Measurements from ENCODE around the gene DACT2.
"Not testable (repeated sequence)": the region's sequence is repeated elsewhere in the genome, so short reads cannot be mapped to it uniquely, and the experiment has no call there.

DACT2 gene

GRCh38 chr6:168292826-168293225 lies 26.8 kb downstream of the DACT2 start:
- Histone ChIP-seq H3K36me3 (ENCODE audit: control insufficient read depth, insufficient read depth, low read length) (no peaks in the 10 kb centered on the region), H3K4me2 (ENCODE audit: low read length) (no peak overlapping the region), H3K4me1 (no peaks in the 10 kb centered on the region), H2AFZ (no peak overlapping the region), H3K79me2 (no peaks in the 10 kb centered on the region), H3K27ac (no peak overlapping the region), H3K9me3 (ENCODE audit: control insufficient read depth, low read length) (no peaks in the 10 kb centered on the region), H3K4me3 (ENCODE audit: low read depth, low read length) (no peak overlapping the region), H3K9ac (no peak overlapping the region), H3K27me3 (ENCODE audit: control insufficient read depth, insufficient read depth, low read length) (no peaks in the 10 kb centered on the region)
- TF ChIP-seq CTCF (IDR thresholded peaks at IDR 0.05): no peak

GRCh38 chr6:168291450-168291849 lies 28.1 kb downstream of the DACT2 start:
- H3K27me3 ChIP-seq (ENCODE audit: control insufficient read depth, insufficient read depth, low read length): no peaks in the 10 kb centered on the region
- H3K27ac ChIP-seq: no peak overlapping the region
- H3K4me1 ChIP-seq: no peaks in the 10 kb centered on the region
- no peak for TF ChIP-seq CTCF (IDR thresholded peaks at IDR 0.05)
- no peaks in the 10 kb centered on the region for H3K36me3 ChIP-seq (ENCODE audit: control insufficient read depth, insufficient read depth, low read length)
- no peak overlapping the region for H2AFZ ChIP-seq
- H3K4me3 ChIP-seq (ENCODE audit: low read depth, low read length): no peak overlapping the region
- no peaks in the 10 kb centered on the region for H3K9me3 ChIP-seq (ENCODE audit: control insufficient read depth, low read length)
- no peak overlapping the region for H3K9ac ChIP-seq
- no peak overlapping the region for H3K4me2 ChIP-seq (ENCODE audit: low read length)
- no peaks in the 10 kb centered on the region for H3K79me2 ChIP-seq

GRCh38 chr6:168290095-168290494 lies 29.5 kb downstream of the DACT2 start:
- Histone ChIP-seq H3K4me3 (ENCODE audit: low read depth, low read length) (no peak overlapping the region), H3K79me2 (no peaks in the 10 kb centered on the region), H3K4me2 (ENCODE audit: low read length) (no peak overlapping the region), H3K9ac (no peak overlapping the region), H3K27ac (no peak overlapping the region), H3K36me3 (ENCODE audit: control insufficient read depth, insufficient read depth, low read length) (no peaks in the 10 kb centered on the region), H2AFZ (no peak overlapping the region), H3K4me1 (no peaks in the 10 kb centered on the region), H3K27me3 (ENCODE audit: control insufficient read depth, insufficient read depth, low read length) (no peaks in the 10 kb centered on the region), H3K9me3 (ENCODE audit: control insufficient read depth, low read length) (no peaks in the 10 kb centered on the region)
- TF ChIP-seq CTCF (IDR thresholded peaks at IDR 0.05): no peak

GRCh38 chr6:168289571-168289962 lies 30.0 kb downstream of the DACT2 start:
- Histone ChIP-seq H3K4me2 (ENCODE audit: low read length) (no peak overlapping the region), H2AFZ (no peak overlapping the region), H3K9me3 (ENCODE audit: control insufficient read depth, low read length) (no peaks in the 10 kb centered on the region), H3K9ac (no peak overlapping the region), H3K27ac (no peak overlapping the region), H3K4me3 (ENCODE audit: low read depth, low read length) (no peak overlapping the region), H3K4me1 (no peaks in the 10 kb centered on the region), H3K27me3 (ENCODE audit: control insufficient read depth, insufficient read depth, low read length) (no peaks in the 10 kb centered on the region), H3K36me3 (ENCODE audit: control insufficient read depth, insufficient read depth, low read length) (no peaks in the 10 kb centered on the region), H3K79me2 (no peaks in the 10 kb centered on the region)
- TF ChIP-seq CTCF (IDR thresholded peaks at IDR 0.05): no peak

- no peaks in the 10 kb centered on the region for H3K79me2 ChIP-seq
- no peak overlapping the region for H3K4me2 ChIP-seq (ENCODE audit: low read length)
- H3K27me3 ChIP-seq (ENCODE audit: control insufficient read depth, insufficient read depth, low read length): no peaks in the 10 kb centered on the region
- no peak overlapping the region for H2AFZ ChIP-seq
- H3K9me3 ChIP-seq (ENCODE audit: control insufficient read depth, low read length): no peaks in the 10 kb centered on the region
- H3K27ac ChIP-seq: no peak overlapping the region
- H3K9ac ChIP-seq: no peak overlapping the region
- H3K36me3 ChIP-seq (ENCODE audit: control insufficient read depth, insufficient read depth, low read length): no peaks in the 10 kb centered on the region
- H3K4me3 ChIP-seq (ENCODE audit: low read depth, low read length): no peak overlapping the region
- TF ChIP-seq CTCF (IDR thresholded peaks at IDR 0.05): no peak
- H3K4me1 ChIP-seq: no peaks in the 10 kb centered on the region
Measured at GRCh38 chr6:168288781-168289570, 30.6 kb downstream of the DACT2 start.

- not testable (repeated sequence) for H3K36me3 ChIP-seq (ENCODE audit: control insufficient read depth, insufficient read depth, low read length); H3K79me2 ChIP-seq; H3K4me2 ChIP-seq (ENCODE audit: low read length); H3K9ac ChIP-seq; H3K9me3 ChIP-seq (ENCODE audit: control insufficient read depth, low read length); H3K27me3 ChIP-seq (ENCODE audit: control insufficient read depth, insufficient read depth, low read length); H2AFZ ChIP-seq; H3K27ac ChIP-seq; H3K4me1 ChIP-seq; H3K4me3 ChIP-seq (ENCODE audit: low read depth, low read length)
Measured at GRCh38 chr6:168287460-168287859, 32.1 kb downstream of the DACT2 start.

GRCh38 chr6:168286771-168287446 lies 32.7 kb downstream of the DACT2 start:
- H3K27me3 ChIP-seq (ENCODE audit: control insufficient read depth, insufficient read depth, low read length); H3K79me2 ChIP-seq; H3K4me2 ChIP-seq (ENCODE audit: low read length); H3K36me3 ChIP-seq (ENCODE audit: control insufficient read depth, insufficient read depth, low read length); H2AFZ ChIP-seq; H3K9ac ChIP-seq; H3K4me3 ChIP-seq (ENCODE audit: low read depth, low read length); H3K4me1 ChIP-seq; H3K9me3 ChIP-seq (ENCODE audit: control insufficient read depth, low read length); H3K27ac ChIP-seq: not testable (repeated sequence)

Measured in parathyroid adenoma (tissue), 2 donors.